ENCODE data around the gene ZNF771. TPM values are rescaled to one million over a fixed set of nuclear protein-coding genes. Genes with fewer than 3 reads are reported as not detected.
A peak's percentile ranks its signal among the peaks of the same experiment; 100 is the strongest.

Gene ZNF771
- polyA plus RNA-seq, 4 donors = 2.5 to 5.3 (median 3.6) TPM

- 84 to 91% (median 85%) methylated on average over 4 of the region's 4 CpGs for WGBS, 3 donors
- Histone ChIP-seq H3K27ac (ENCODE audit: low read depth in 1 of 3, low read length in 2 of 3) (no peak overlapping the region), H3K9me3 (ENCODE audit: control insufficient read depth in 2 of 2, insufficient read depth in 1 of 2, low read depth in 1 of 2, low read length in 1 of 2) (no peaks in the 10 kb centered on the region), H3K4me3 (ENCODE audit: low read depth in 1 of 3, low read length in 3 of 3) (no peak overlapping the region), H3K36me3 (ENCODE audit: control insufficient read depth in 3 of 3, insufficient read depth in 2 of 3, low read depth in 1 of 3, low read length in 3 of 3) (peaks cover 5 to 47% (median 6%) of the 10 kb centered on the region in 3 donors), H3K4me1 (ENCODE audit: control insufficient read depth in 3 of 3, insufficient read depth in 2 of 3, low read depth in 1 of 3, low read length in 2 of 3) (peaks cover 0 to 9% (median 0%) of the 10 kb centered on the region in 3 donors), H3K27me3 (ENCODE audit: control insufficient read depth in 3 of 3, insufficient read depth in 3 of 3, low read length in 3 of 3) (no peaks in the 10 kb centered on the region)
- FAIRE-seq = no peak
- no peak for DNase-seq
These were observed 40.9 kb upstream of the ZNF771 start for GRCh38 chr16:30366511-30366910.

- FAIRE-seq (no peak), DNase-seq (no peak)
- peaks cover 0 to 10% (median 0%) of the 10 kb centered on the region in 3 donors for H3K4me1 ChIP-seq (ENCODE audit: control insufficient read depth in 3 of 3, insufficient read depth in 2 of 3, low read depth in 1 of 3, low read length in 2 of 3)
- H3K9me3 ChIP-seq (ENCODE audit: control insufficient read depth in 2 of 2, insufficient read depth in 1 of 2, low read depth in 1 of 2, low read length in 1 of 2) = no peaks in the 10 kb centered on the region
- H3K4me3 ChIP-seq (ENCODE audit: low read depth in 1 of 3, low read length in 3 of 3) = peak overlapping the region in 2 of 3 donors; percentile 87 to 93
- WGBS, 3 donors = 48 to 69% (median 55%) methylated on average over 10 of the region's 10 CpGs
- peaks cover 5 to 44% (median 6%) of the 10 kb centered on the region in 3 donors for H3K36me3 ChIP-seq (ENCODE audit: control insufficient read depth in 3 of 3, insufficient read depth in 2 of 3, low read depth in 1 of 3, low read length in 3 of 3)
- H3K27me3 ChIP-seq (ENCODE audit: control insufficient read depth in 3 of 3, insufficient read depth in 3 of 3, low read length in 3 of 3) = no peaks in the 10 kb centered on the region
- no peak overlapping the region for H3K27ac ChIP-seq (ENCODE audit: low read depth in 1 of 3, low read length in 2 of 3)
These were observed 39.9 kb upstream of the ZNF771 start for GRCh38 chr16:30367349-30368009.

- Histone ChIP-seq H3K27ac (ENCODE audit: low read depth in 1 of 3, low read length in 2 of 3) (peak overlapping the region in 2 of 3 donors; percentile 11 to 54), H3K4me1 (ENCODE audit: control insufficient read depth in 3 of 3, insufficient read depth in 2 of 3, low read depth in 1 of 3, low read length in 2 of 3) (peaks cover 0 to 10% (median 0%) of the 10 kb centered on the region in 3 donors), H3K27me3 (ENCODE audit: control insufficient read depth in 3 of 3, insufficient read depth in 3 of 3, low read length in 3 of 3) (no peaks in the 10 kb centered on the region), H3K9me3 (ENCODE audit: control insufficient read depth in 2 of 2, insufficient read depth in 1 of 2, low read depth in 1 of 2, low read length in 1 of 2) (no peaks in the 10 kb centered on the region), H3K36me3 (ENCODE audit: control insufficient read depth in 3 of 3, insufficient read depth in 2 of 3, low read depth in 1 of 3, low read length in 3 of 3) (peaks cover 5 to 37% (median 6%) of the 10 kb centered on the region in 3 donors), H3K4me3 (ENCODE audit: low read depth in 1 of 3, low read length in 3 of 3) (peak overlapping the region in 2 of 3 donors; percentile 87 to 93)
- no peak for FAIRE-seq
- DNase-seq = peak; percentile 43 to 44
- 1 to 4% (median 3%) methylated on average over 8 of the region's 8 CpGs for WGBS, 3 donors
These were observed 39.1 kb upstream of the ZNF771 start for GRCh38 chr16:30368122-30368791.

- Histone ChIP-seq H3K4me1 (ENCODE audit: control insufficient read depth in 3 of 3, insufficient read depth in 2 of 3, low read depth in 1 of 3, low read length in 2 of 3) (peaks cover 0 to 10% (median 0%) of the 10 kb centered on the region in 3 donors), H3K9me3 (ENCODE audit: control insufficient read depth in 2 of 2, insufficient read depth in 1 of 2, low read depth in 1 of 2, low read length in 1 of 2) (no peaks in the 10 kb centered on the region), H3K4me3 (ENCODE audit: low read depth in 1 of 3, low read length in 3 of 3) (peak overlapping the region in 2 of 3 donors; percentile 87 to 93), H3K36me3 (ENCODE audit: control insufficient read depth in 3 of 3, insufficient read depth in 2 of 3, low read depth in 1 of 3, low read length in 3 of 3) (peaks cover 3 to 33% (median 6%) of the 10 kb centered on the region in 3 donors), H3K27ac (ENCODE audit: low read depth in 1 of 3, low read length in 2 of 3) (peak overlapping the region; percentile 28 to 65 (median 54)), H3K27me3 (ENCODE audit: control insufficient read depth in 3 of 3, insufficient read depth in 3 of 3, low read length in 3 of 3) (no peaks in the 10 kb centered on the region)
- FAIRE-seq (no peak), DNase-seq (no peak)
- 0 to 8% (median 5%) methylated on average over 4 of the region's 4 CpGs for WGBS, 3 donors
These were observed 38.7 kb upstream of the ZNF771 start for GRCh38 chr16:30368792-30369090.

GRCh38 chr16:30369091-30369937, 38.1 kb upstream of the ZNF771 start:
- H3K27ac ChIP-seq (ENCODE audit: low read depth in 1 of 3, low read length in 2 of 3) = peak overlapping the region; percentile 28 to 65 (median 54)
- peak overlapping the region; percentile 77 to 93 (median 87) for H3K4me3 ChIP-seq (ENCODE audit: low read depth in 1 of 3, low read length in 3 of 3)
- peaks cover 0 to 10% (median 0%) of the 10 kb centered on the region in 3 donors for H3K4me1 ChIP-seq (ENCODE audit: control insufficient read depth in 3 of 3, insufficient read depth in 2 of 3, low read depth in 1 of 3, low read length in 2 of 3)
- WGBS, 3 donors = 0 to 1% (median 1%) methylated on average over 36 to 45 of the region's 45 CpGs
- H3K36me3 ChIP-seq (ENCODE audit: control insufficient read depth in 3 of 3, insufficient read depth in 2 of 3, low read depth in 1 of 3, low read length in 3 of 3) = peaks cover 2 to 28% (median 6%) of the 10 kb centered on the region in 3 donors
- FAIRE-seq (no peak), DNase-seq (peak; percentile 45 to 52)
- H3K27me3 ChIP-seq (ENCODE audit: control insufficient read depth in 3 of 3, insufficient read depth in 3 of 3, low read length in 3 of 3) = no peaks in the 10 kb centered on the region
- H3K9me3 ChIP-seq (ENCODE audit: control insufficient read depth in 2 of 2, insufficient read depth in 1 of 2, low read depth in 1 of 2, low read length in 1 of 2) = no peaks in the 10 kb centered on the region

- DNase-seq (no peak), FAIRE-seq (no peak)
- Histone ChIP-seq H3K4me3 (ENCODE audit: low read depth in 1 of 3, low read length in 3 of 3) (peak overlapping the region; percentile 77 to 93 (median 87)), H3K36me3 (ENCODE audit: control insufficient read depth in 3 of 3, insufficient read depth in 2 of 3, low read depth in 1 of 3, low read length in 3 of 3) (peaks cover 2 to 21% (median 4%) of the 10 kb centered on the region in 3 donors), H3K9me3 (ENCODE audit: control insufficient read depth in 2 of 2, insufficient read depth in 1 of 2, low read depth in 1 of 2, low read length in 1 of 2) (no peaks in the 10 kb centered on the region), H3K27ac (ENCODE audit: low read depth in 1 of 3, low read length in 2 of 3) (peak overlapping the region; percentile 36 to 73 (median 54)), H3K27me3 (ENCODE audit: control insufficient read depth in 3 of 3, insufficient read depth in 3 of 3, low read length in 3 of 3) (no peaks in the 10 kb centered on the region), H3K4me1 (ENCODE audit: control insufficient read depth in 3 of 3, insufficient read depth in 2 of 3, low read depth in 1 of 3, low read length in 2 of 3) (peaks cover 0 to 10% (median 0%) of the 10 kb centered on the region in 3 donors)
- 0 to 1% (median 1%) methylated on average over 19 to 76 of the region's 76 CpGs for WGBS, 3 donors
These were observed 37.4 kb upstream of the ZNF771 start for GRCh38 chr16:30369938-30370455.

GRCh38 chr16:30370456-30371247, 36.8 kb upstream of the ZNF771 start, which contains the start of gene TBC1D10B:
Gene TBC1D10B, minus strand, starts transcription at chr16:30370494. Its CDS starts 311 bp downstream, at chr16:30370183.
- WGBS, 3 donors = 0 to 1% (median 1%) methylated on average over 40 of the region's 40 CpGs
- H3K27me3 ChIP-seq (ENCODE audit: control insufficient read depth in 3 of 3, insufficient read depth in 3 of 3, low read length in 3 of 3) = no peaks in the 10 kb centered on the region
- H3K4me1 ChIP-seq (ENCODE audit: control insufficient read depth in 3 of 3, insufficient read depth in 2 of 3, low read depth in 1 of 3, low read length in 2 of 3) = peaks cover 0 to 10% (median 0%) of the 10 kb centered on the region in 3 donors
- no peaks in the 10 kb centered on the region for H3K9me3 ChIP-seq (ENCODE audit: control insufficient read depth in 2 of 2, insufficient read depth in 1 of 2, low read depth in 1 of 2, low read length in 1 of 2)
- peak within 1 kb of the TSS; percentile 77 to 93 (median 87) for H3K4me3 ChIP-seq (ENCODE audit: low read depth in 1 of 3, low read length in 3 of 3)
- DNase-seq = peak; percentile 100
- H3K36me3 ChIP-seq (ENCODE audit: control insufficient read depth in 3 of 3, insufficient read depth in 2 of 3, low read depth in 1 of 3, low read length in 3 of 3) = peaks cover 0 to 15% (median under 1%) of the 10 kb centered on the region in 3 donors
- H3K27ac ChIP-seq (ENCODE audit: low read depth in 1 of 3, low read length in 2 of 3) = peak within 1 kb of the TSS; percentile 78 to 89 (median 82)
- FAIRE-seq = peak; percentile 98

All from small intestine (tissue), 7 donors.